WTC11 (cell line): ENCODE data around the gene EEF1AKMT4. TPM values are rescaled to one million over a fixed set of nuclear protein-coding genes. Genes with fewer than 3 reads are reported as not detected.

Source experiments
- ATAC-seq: fragments of 200-7000 bp; cut with Tn5 transposase; 2 replicates; pipeline ENCODE4 v1.10.0; 2021; ENCODE audit warnings: mild to moderate bottlenecking, moderate library complexity
- CTCF ChIA-PET: fragments of 300-600 bp; sonication (Branson Sonifier 250); formaldehyde crosslinking; loops from one replicate; lab custom pipeline; 2021; ENCODE audit warnings: antibody characterized with exemption; lab: Charles Lee
- POLR2A ChIA-PET: fragments of 350-600 bp; sonication (Branson Sonifier 250); formaldehyde crosslinking; loops from one replicate; lab custom pipeline; 2021; ENCODE audit warnings: antibody characterized with exemption; lab: Charles Lee
- DNase-seq: peaks from one replicate; pipeline ENCODE4 v3.0.0; 2021; ENCODE audit warnings: low spot score
- H3K27ac Mint-ChIP-seq: 2 replicates; pipeline ENCODE4 v1.8.0; 2021; ENCODE audit warnings: mixed read lengths
- H3K27me3 Mint-ChIP-seq: 2 replicates; pipeline ENCODE4 v1.8.0; 2021; ENCODE audit warnings: low read depth, mild to moderate bottlenecking, moderate library complexity, mixed read lengths
- H3K36me3 Mint-ChIP-seq: 2 replicates; pipeline ENCODE4 v1.8.0; 2021; ENCODE audit warnings: mixed read lengths
- H3K4me1 Mint-ChIP-seq: 2 replicates; pipeline ENCODE4 v1.8.0; 2022; ENCODE audit warnings: mixed read lengths
- H3K4me3 Mint-ChIP-seq: 2 replicates; pipeline ENCODE4 v1.8.0; 2021; ENCODE audit warnings: mild to moderate bottlenecking, moderate library complexity, mixed read lengths
- H3K9me3 Mint-ChIP-seq: 2 replicates; pipeline ENCODE4 v1.8.0; 2021; ENCODE audit warnings: mixed read lengths
- AFF4 ChIP-seq: sonication (generic); formaldehyde crosslinking; IDR thresholded peaks from 2 replicates; pipeline ENCODE4 v1.8.1; 2023; ENCODE audit warnings: mild to moderate bottlenecking, missing genetic modification reagents, borderline replicate concordance
- AR ChIP-seq: fragments of 250-450 bp; sonication (Bioruptor Pico); IDR thresholded peaks from 2 replicates; pipeline ENCODE4 v1.9.0; 2021; ENCODE audit warnings: mild to moderate bottlenecking
- ATF6 ChIP-seq: sonication (generic); formaldehyde crosslinking; IDR thresholded peaks from 2 replicates; pipeline ENCODE4 v1.8.1; 2023; ENCODE audit warnings: mild to moderate bottlenecking, missing genetic modification reagents
- FOXP1 ChIP-seq: sonication (generic); formaldehyde crosslinking; IDR thresholded peaks from 2 replicates; pipeline ENCODE4 v1.8.0; 2022; ENCODE audit warnings: missing genetic modification reagents, mild to moderate bottlenecking, moderate library complexity, borderline replicate concordance
- GABPB1 ChIP-seq: sonication (generic); formaldehyde crosslinking; IDR thresholded peaks from 2 replicates; pipeline ENCODE4 v1.8.1; 2023; ENCODE audit warnings: mild to moderate bottlenecking, missing genetic modification reagents
- GTF2I ChIP-seq: fragments of 250-450 bp; sonication (Bioruptor Pico); conservative IDR thresholded peaks from 2 replicates; pipeline ENCODE4 v1.4.0; 2021; ENCODE audit warnings: mild to moderate bottlenecking
- HMGA2 ChIP-seq: fragments of 250-450 bp; sonication (Bioruptor Pico); IDR thresholded peaks from 2 replicates; pipeline ENCODE4 v1.4.0; 2021; ENCODE audit warnings: mild to moderate bottlenecking, moderate library complexity
- KAT7 ChIP-seq: sonication (generic); formaldehyde crosslinking; IDR thresholded peaks from 2 replicates; pipeline ENCODE4 v1.8.1; 2023; ENCODE audit warnings: missing genetic modification reagents, mild to moderate bottlenecking, borderline replicate concordance
- MXD4 ChIP-seq: fragments of 250-450 bp; sonication (Bioruptor Pico); IDR thresholded peaks from 2 replicates; pipeline ENCODE4 v1.8.0; 2021; ENCODE audit warnings: mild to moderate bottlenecking, moderate library complexity, borderline replicate concordance
- NR3C1 ChIP-seq: sonication (generic); formaldehyde crosslinking; conservative IDR thresholded peaks from 2 replicates; pipeline ENCODE4 v1.8.1; 2023; ENCODE audit warnings: low read depth, mild to moderate bottlenecking, missing genetic modification reagents
- OVOL2 ChIP-seq: fragments of 250-450 bp; sonication (Bioruptor Pico); IDR thresholded peaks from 2 replicates; pipeline ENCODE4 v1.9.0; 2021; ENCODE audit warnings: mild to moderate bottlenecking, borderline replicate concordance
- RELA ChIP-seq: sonication (generic); formaldehyde crosslinking; IDR thresholded peaks from 2 replicates; pipeline ENCODE4 v1.8.1; 2022; ENCODE audit warnings: missing genetic modification reagents, mild to moderate bottlenecking, borderline replicate concordance
- SMAD4 ChIP-seq: sonication (generic); formaldehyde crosslinking; IDR thresholded peaks from 2 replicates; pipeline ENCODE4 v1.8.0; 2022; ENCODE audit warnings: mild to moderate bottlenecking, missing genetic modification reagents
- ZNF219 ChIP-seq: sonication (generic); formaldehyde crosslinking; IDR thresholded peaks from 2 replicates; pipeline ENCODE4 v1.8.0; 2023; ENCODE audit warnings: missing genetic modification reagents, mild to moderate bottlenecking, borderline replicate concordance
- ZNF425 ChIP-seq: fragments of 250-450 bp; sonication (Bioruptor Pico); conservative IDR thresholded peaks from 2 replicates; pipeline ENCODE4 v1.9.0; 2021; ENCODE audit warnings: mild to moderate bottlenecking
- ZSCAN18 ChIP-seq: fragments of 250-450 bp; sonication (Bioruptor Pico); IDR thresholded peaks from 2 replicates; pipeline ENCODE4 v2.1.2; 2022; ENCODE audit warnings: mild to moderate bottlenecking, moderate library complexity
- total RNA-seq: library from RNA; stranded (reverse); gene quantifications from 3 replicates; pipeline ENCODE4 v1.2.3, GENCODE V29; 2021

EEF1AKMT4 gene
- total RNA-seq, 1 experiment from 2014 or later: 11.3 TPM

GRCh38 chr3:184255291-184256039 is 6.0 kb downstream of the EEF1AKMT4 start:
- H3K9me3 Mint-ChIP-seq: no peaks in the 10 kb centered on the region
- peaks cover 30% of the 10 kb centered on the region for H3K27me3 Mint-ChIP-seq
- CTCF ChIA-PET: interaction anchor here (1.0 to 1.2 kb wide), 2 partner anchors 28 to 34 kb away, joined by 3 read pairs; no protein-coding TSS in a partner anchor
- no peak for ATAC-seq
- H3K27ac Mint-ChIP-seq: no peak overlapping the region
- H3K4me1 Mint-ChIP-seq: peaks cover 2% of the 10 kb centered on the region
- TF ChIP-seq AFF4 (CRISPR knock-in tag) (no peak), SMAD4 (CRISPR knock-in tag) (no peak)
- H3K36me3 Mint-ChIP-seq: peaks cover 3% of the 10 kb centered on the region; the same call in 1 of the 2 replicates
- no peak for DNase-seq
- POLR2A ChIA-PET: no interaction called here
- no peak overlapping the region for H3K4me3 Mint-ChIP-seq

GRCh38 chr3:184257083-184257915 is 7.8 kb downstream of the EEF1AKMT4 start:
- ATAC-seq (no peak), DNase-seq (no peak)
- H3K27me3 Mint-ChIP-seq: peaks cover 43% of the 10 kb centered on the region
- peaks cover 3% of the 10 kb centered on the region; the same call in 1 of the 2 replicates for H3K36me3 Mint-ChIP-seq
- H3K27ac Mint-ChIP-seq: no peak overlapping the region
- no peak overlapping the region for H3K4me3 Mint-ChIP-seq
- H3K4me1 Mint-ChIP-seq: peaks cover 7% of the 10 kb centered on the region
- CTCF ChIA-PET: interaction anchor here (1.1 kb wide), 1 partner anchor 30 kb away, joined by 3 read pairs; no protein-coding TSS in a partner anchor
- POLR2A ChIA-PET: no interaction called here
- H3K9me3 Mint-ChIP-seq: no peaks in the 10 kb centered on the region
- TF ChIP-seq ATF6 (no peak), ZNF219 (CRISPR knock-in tag) (no peak), AR (CRISPR knock-in tag) (no peak), GABPB1 (CRISPR knock-in tag) (no peak), ZSCAN18 (CRISPR knock-in tag) (no peak), HMGA2 (no peak), KAT7 (no peak), RELA (no peak), GTF2I (CRISPR knock-in tag) (no peak), NR3C1 (CRISPR knock-in tag) (no peak), FOXP1 (no peak), OVOL2 (no peak), MXD4 (no peak), ZNF425 (CRISPR knock-in tag) (no peak)
